Measurements from ENCODE around the gene RPL6.
"Not testable (repeated sequence)": the region's sequence is repeated elsewhere in the genome, so short reads cannot be mapped to it uniquely, and the experiment has no call there.

RPL6 gene

DNA sequence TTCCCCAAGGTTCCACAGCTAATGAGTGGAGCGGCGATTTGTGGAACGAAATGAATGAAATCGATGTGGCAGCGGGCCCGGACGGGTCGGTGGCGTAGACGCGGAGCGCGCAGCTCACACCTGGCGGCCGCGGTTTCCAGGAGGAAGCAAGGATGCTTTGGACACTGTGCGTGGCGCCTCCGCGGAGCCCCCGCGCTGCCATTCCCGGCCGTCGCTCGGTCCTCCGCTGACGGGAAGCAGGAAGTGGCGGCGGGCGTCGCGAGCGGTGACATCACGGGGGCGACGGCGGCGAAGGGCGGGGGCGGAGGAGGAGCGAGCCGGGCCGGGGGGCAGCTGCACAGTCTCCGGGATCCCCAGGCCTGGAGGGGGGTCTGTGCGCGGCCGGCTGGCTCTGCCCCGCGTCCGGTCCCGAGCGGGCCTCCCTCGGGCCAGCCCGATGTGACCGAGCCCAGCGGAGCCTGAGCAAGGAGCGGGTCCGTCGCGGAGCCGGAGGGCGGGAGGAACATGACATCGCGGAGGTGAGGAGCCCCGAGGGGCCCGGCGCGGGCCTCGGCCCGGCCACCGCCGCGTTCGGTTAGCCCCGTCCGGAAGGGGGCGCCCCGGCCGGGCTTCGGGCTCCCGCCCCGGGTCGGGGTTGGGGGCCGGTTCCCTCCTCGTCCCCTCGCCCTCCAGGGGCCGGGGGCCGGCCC lies 9.3 kb upstream of the RPL6 start, which contains the start of gene PTPN11:
Gene PTPN11, plus strand, starts transcription at position 340 of the 689 bp plus-strand sequence. Its CDS starts 165 bp downstream, at position 505.
- peak; percentile 87 for DNase-seq

DNA sequence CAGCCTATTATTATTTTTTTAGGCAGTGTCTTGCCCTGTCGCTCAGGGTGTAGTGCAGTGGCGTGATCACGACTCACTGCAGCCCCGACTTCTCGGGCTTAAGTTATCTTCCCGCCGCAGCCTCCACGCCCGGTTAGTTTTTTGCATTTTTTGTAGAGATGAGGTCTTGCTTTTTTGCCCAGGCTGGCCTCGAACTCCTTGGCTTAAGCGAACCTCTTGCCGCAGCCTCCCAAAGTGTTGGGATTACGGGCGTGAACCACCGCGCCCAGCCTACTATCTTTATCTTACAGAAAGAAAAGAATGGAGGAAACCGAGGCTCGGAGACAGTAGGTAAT lies 8.8 kb upstream of the RPL6 start:
- no peak for DNase-seq

DNA sequence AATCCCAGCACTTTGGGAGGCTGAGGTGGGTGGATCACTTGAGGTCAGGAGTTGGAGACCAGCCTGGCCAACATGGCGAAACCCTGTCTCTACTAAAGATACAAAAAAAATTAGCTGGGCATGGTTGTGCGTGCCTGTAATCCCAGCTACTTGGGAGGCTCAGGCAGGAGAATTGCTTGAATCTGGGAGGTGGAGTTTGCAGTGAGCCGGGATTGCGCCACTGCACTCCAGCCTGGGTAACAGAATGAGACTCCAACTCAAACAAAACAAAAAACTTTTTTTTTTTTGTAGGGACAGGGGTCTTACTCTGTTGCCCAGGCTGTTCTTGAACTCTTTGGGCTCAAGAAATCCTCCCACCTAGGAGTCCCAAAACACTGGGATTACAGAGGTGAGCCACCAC lies 6.1 kb upstream of the RPL6 start:
- DNase-seq: not testable (repeated sequence)

DNA sequence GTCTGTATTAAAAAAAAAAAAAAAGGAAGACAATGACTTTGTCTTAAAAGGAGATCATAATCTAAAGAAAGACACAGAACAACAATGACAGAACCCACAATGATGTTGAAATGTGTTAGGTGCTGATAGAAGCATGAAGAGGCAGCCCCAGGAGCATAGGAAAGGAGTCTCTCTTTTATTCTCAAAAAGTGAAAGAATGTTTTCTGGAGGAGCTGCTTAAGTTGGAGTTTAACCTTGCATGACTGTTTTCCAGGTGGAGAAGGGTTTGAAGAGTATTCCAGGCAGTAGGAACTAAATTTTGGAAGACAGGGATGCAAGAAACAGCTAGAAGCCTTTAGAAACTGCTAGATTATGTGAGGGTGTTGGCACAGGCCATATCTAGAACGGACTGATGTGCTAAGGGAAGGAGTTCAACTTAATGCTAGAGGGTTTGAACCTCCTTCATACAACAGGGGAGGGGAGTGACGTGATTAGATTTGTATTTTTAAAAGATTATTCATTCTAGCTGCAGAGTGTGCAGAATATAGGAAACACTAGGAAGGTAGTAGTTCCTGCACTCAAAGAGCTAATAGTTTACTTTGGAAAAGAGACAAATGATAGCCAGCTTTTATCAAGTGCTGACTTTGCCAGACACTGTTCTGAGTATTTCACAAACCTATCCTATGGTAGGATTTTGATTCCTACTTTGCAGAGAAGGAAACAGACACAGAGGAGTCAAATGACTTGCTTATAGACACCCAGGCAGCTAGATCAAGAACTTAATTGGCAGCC lies 4.6 kb upstream of the RPL6 start:
- no peak for DNase-seq

DNA sequence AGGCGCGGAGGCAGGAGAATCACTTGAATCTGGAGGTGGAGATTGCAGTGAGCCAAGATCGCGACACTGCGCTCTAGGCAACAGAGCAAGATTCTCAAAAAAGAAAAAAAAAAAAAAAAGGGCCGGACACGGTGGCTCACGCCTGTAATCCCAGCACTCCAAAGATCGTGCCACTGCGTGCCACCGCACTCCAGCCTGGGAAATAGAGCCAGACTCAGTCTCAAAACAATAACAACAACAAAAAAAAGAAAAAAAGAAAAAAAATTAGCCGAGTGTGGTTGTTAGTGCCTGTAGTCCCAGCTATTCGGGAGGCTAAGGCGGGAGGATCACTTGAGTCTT lies 470 bp upstream of the RPL6 start:
- DNase-seq: no peak

DNA sequence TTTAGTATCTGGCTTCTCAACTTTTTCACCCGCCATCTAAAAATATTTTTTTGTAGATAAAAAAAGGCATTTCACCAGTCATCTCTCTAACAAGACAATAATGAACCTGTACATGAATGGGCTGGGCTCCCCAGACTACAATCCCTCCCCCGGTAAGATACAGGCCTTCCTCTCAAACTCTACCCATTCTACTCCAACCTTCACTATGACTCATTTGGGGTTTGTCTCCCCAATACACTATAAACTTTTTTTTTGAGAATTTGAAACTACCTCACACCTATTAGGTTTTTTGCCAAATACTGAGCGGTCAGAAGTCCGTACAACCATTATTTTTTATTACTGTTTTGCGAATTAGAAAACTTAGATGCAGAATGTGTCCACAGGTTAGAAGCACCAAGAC lies 784 bp downstream of the RPL6 start:
- DNase-seq: no peak

DNA sequence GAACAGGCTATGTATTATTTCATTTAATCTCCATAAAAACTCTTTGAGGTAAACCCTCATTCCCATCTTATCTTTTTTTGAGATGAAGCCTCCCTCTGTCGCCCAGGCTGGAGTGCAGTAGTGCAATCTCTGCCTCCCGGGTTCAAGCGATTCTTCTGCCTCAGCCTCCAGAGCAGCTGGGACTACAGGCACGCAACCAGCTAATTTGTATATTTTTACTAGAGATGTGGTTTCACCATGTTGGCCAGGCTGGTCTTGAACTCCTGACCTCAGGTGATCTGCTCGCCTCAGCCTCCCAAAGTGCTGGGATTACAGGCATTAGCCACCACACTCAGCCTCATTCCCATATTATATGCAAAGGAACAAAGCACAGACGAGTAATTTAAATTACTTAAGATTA lies 1.7 kb downstream of the RPL6 start:
- DNase-seq: not testable (repeated sequence)

DNA sequence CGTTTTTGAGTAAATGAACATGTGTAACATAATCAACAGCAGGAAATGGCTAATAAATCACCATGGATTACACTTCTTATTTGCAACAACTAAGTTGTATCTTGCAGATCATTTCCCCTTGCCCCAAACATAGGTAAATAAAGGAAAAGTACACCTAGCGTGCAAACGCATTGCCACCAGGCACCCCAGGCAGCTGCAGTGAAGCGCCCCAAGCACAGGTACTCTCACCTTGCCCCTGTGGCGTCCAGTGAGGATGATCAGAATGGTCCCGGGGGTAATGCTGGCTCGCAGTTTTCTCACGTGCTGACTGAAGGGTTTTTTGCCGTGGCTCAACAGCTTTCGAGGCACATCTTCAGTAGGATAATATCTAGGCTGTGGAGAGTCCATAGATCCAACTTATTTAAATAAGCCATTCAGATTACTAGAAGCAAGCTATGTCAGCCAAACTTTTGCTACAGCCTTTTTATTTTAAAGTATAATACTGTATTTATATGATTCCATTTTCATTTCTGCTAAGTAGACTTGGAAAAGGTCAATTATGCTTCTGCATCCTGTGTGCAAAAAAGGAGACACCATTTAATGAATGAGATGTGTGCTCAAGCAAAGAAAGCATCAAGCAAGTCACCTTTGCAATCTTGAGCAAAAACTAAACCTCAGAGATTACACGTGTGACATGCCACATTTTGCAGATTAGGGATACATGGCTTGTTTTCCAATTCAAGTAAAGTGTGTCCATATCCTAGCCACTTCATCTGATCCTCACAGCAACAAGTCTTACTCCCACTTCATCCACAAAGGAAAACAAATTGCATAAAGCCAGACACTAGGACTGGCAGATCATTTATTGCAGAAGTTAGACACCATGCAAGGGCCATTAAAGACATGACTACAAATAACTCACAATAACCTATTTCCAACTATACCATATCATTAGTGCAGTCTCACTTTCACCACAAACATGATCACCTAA lies 2.6 kb downstream of the RPL6 start:
- DNase-seq: no peak

DNA sequence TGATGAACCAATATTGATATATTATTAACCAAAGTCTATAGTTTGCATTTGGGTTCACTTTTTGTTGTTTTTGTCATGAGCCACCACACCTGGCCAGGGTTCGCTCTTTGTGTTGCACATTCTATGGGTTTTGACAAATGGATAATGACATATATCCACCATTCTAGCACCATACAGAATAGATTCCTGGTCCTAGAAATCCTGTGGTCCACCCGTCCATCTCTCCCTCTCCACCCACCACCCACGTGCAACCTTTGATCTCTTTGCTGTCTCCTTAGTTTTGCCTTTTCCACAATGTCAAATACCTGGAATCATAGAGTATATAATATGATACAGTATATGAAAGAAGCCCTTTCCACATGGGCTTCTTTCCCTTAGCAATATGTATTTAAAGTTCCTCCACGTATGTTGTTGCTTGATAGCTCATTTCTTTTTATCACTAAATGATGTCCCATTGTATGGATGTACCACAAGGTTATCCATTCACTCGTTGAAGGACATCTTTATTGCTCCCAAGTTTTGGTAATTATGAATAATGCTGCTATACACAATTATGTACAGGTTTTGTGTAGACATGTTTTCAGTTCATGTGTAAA lies 7.4 kb downstream of the RPL6 start:
- DNase-seq: no peak

DNA sequence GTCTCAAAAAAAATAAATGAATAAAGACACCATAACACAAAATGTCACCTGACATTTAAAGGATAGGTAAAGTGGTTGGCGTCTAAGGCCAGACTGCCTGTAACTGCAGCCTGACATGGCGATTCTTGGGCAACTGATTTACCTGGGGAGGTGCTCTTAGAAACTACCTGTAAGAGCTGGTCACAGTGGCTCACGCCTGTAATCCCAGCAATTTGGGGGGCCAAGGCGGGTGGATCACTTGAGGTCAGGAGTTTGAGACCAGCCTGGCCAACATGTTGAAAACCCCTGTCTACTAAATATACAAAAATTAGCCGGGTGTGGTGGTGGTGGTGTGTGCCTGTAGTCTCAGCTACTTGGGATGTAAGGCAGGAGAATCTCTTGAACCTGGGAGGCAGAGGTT lies 8.4 kb downstream of the RPL6 start:
- DNase-seq: no peak

DNA sequence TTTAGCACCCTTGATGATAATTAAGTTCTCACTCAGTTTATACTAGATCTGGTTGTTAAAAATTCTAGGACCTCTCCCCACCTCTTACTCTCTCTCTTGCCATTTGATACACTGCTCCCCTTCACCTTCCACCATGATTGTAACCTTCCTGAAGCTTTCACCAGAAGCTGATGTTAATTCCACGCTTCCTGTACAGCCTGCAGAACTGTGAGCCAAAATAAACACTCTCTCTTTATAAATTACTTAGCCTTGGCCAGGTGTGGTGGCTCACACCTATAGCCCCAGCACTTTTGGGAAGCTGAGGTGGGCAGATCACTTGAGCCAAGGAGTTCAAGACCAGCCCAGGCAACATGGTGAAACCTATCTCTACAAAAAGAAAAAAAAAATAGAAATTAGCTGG lies 16.1 kb downstream of the RPL6 start:
- no peak for DNase-seq

DNA sequence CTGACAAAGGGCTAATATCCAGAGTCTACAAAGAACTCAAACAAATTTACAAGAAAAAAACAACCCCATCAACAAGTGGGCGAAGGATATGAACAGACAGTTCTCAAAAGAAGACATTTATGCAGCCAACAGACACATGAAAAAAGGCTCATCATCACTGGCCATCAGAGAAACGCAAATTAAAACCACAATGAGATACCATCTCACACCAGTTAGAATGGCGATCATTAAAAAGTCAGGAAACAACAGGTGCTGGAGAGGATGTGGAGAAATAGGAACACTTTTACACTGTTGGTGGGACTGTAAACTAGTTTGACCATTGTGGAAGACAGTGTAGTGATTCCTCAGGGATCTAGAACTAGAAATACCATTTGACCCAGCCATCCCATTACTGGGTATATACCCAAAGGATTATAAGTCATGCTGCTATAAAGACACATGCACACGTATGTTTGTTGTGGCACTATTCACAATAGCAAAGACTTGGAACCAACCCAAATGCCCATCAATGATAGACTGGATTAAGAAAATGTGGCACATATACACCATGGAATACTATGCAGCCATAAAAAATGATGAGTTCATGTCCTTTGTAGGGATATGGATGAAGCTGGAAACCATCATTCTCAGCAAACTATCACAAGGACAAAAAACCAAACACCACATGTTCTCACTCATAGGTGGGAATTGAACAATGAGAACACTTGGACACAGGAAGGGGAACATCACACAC lies 19.3 kb downstream of the RPL6 start:
- DNase-seq: not testable (repeated sequence)

DNA sequence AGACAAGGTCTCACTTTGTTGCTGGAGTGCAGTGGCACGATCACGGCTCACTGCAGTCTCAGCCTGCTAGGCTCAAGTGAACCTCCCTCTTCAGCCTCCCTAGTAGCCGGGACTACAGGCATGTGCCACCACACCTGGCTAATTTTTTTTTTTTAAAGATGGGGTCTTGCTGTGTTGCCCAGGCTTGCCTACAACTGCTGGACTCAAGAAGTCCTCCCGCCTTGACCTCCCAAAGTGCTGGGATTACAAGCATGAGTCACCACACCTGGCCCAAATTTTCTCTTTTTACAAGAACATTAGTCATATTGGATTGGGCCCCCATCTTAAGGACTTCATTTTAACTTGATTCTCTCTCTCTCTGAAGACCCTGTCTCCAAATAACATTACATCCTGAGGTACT lies 20.2 kb downstream of the RPL6 start:
- no peak for DNase-seq

DNA sequence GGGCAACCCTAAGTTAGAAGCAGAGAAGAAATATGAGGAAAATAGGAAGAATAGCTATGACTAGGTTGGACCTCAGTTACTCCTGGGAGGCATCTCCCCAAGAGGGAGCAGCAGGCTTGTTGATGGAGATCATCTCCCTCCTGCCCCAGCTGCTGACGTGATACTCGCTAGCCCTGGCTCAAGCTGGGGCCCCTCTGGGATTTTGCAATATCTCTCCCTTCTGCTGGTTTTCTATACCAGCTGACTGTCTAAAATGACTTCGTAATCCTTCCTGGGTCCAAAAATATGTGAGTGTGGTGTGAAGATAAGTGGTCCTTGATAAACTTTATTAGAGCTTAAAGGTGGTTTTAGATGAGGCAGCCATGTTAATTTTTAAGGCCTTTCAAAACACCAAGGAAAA lies 22.7 kb downstream of the RPL6 start:
- DNase-seq: no peak

DNA sequence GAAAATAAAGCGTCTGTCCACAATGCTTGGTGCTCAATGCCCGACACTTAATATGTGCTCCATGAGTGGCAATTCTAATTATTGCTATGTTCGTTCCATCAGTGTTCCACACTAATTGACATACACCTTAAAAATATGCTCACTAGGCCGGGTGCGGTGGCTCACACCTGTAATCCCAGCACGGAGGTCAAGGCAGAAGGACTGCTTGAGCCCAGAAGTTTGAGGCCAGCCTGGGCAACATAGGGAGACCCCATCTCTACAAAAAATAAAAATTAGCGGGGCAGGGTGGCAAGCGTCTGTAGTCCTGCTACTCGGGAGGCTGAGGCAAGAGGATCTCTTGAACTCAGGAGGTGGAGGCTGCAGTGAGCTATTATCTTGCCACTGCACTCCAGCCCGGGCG lies 26.5 kb downstream of the RPL6 start:
- no peak for DNase-seq

DNA sequence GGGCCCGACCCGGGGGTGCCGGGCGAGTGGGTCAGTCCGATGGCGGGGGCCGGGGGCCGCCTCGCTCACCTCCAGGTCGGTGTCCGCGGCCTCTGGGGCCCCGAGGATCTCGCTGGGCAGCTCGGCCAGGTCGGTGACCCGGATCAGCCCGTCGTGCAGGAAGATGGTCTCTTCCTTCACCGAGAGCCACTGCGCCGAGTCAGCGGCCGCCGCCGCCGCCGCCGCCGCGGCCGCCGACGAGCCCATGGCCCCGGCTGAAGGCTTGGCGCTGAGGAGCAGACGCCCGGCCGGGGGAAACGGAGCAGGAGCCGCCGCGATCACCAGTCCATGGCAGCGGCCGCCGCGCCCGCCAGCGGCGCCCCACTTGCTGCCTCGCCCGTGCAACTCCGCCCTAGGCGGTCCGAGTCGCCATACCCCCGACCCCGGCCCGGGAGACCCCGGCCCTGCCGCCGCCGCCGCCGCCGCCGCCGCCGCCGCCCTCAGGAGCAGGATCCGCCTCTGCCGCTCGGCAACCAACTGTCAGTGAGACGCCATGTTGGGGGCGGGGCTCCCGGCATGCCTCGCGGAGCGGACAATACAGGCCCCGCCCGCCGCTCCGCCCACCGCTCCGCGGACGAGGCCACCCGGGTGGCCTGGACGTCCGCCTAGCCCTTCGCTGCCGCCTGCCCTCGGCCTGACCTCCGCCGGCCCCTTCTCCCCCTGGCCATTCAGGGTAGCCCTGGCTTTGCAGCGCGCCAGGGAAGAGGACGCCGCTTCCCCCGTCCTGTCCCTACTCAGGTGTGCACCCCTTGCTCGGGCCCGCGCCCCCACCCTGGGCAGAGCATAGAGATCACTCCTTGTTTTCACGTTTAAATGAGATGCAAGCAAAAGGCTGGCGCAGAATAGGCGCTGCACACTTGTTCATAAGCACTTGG lies 27.3 kb downstream of the RPL6 start, which contains the start of gene HECTD4:
Gene HECTD4, minus strand, starts transcription at position 549 of the 914 bp plus-strand sequence. Its CDS starts 303 bp downstream, at position 246.
- peak; percentile 84 for DNase-seq

DNA sequence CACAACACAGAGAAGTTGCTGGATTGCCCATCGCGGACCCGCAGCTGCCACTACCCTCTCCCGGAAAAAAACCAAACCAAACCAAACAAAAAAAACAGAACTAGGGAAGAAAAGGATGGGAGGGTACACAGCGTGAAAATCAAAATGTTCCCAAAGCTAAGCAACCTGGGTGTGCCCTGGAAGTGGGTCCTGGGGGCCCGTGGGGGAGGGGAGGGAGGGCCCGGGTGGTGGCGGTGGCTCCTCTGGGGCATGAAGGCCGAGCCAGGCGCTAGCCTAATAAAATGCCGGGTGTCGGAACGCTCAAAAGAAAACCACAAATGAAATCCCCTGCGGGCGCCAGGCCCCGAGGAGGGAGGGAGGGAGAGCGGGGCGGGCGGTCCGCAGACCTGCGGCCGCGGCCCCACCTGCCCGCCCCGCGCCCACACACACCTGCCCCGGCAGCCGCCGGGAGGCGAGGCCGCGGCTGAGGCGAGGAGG lies 28.0 kb downstream of the RPL6 start:
- peak; percentile 7 for DNase-seq

DNA sequence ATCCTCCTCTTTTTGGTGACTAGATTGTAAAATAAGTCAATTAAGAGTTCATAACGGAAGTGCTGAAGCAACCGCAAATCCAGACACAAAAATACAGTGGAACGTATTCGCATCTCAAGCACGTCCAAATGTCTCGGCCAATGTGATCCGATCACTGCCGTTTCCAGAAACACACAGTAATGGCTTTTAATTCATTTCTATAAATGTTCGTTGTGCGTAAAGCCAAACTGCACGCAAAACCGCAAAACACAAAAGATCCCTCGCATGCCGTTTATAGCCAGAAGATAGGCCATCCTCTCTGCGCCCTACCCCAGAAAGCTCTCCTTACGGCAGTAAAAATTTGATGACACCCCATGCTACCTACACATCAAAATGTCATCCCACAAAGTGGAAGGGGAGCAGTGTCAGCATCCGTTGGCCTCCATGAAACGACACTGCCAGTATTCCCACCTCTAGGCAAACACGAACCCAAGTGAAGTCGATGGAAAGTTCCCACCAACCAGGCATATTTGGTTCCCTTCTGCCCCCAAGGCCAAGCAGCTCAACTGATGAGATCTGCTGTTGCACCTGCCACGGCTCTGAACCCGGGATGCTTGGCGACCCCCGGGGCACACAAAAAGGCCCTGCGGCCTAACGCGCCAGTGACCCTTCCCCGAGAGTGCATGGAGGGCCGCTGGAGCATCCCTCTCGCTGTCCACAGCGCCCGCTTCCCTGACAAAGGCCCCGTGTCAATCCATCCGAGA lies 28.6 kb downstream of the RPL6 start:
- no peak for DNase-seq

DNA sequence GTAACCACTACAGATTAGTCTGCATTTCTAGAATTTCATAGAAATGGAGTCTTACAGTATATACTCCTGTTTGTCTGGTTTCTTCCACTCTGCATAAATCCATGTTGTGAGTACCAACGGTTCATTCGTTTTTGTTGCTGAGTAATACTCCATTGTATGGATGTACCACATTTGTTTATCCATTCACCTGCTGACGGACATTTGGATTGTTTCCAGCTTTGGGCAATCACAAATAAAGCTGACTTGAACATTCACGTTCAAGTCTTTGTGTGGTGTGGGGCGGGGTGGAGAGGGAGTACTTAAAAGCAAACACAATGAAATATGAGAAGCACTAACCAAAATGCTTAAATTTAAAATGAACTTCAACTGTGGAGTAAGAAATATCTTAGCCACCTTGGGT lies 34.3 kb downstream of the RPL6 start:
- no peak for DNase-seq

DNA sequence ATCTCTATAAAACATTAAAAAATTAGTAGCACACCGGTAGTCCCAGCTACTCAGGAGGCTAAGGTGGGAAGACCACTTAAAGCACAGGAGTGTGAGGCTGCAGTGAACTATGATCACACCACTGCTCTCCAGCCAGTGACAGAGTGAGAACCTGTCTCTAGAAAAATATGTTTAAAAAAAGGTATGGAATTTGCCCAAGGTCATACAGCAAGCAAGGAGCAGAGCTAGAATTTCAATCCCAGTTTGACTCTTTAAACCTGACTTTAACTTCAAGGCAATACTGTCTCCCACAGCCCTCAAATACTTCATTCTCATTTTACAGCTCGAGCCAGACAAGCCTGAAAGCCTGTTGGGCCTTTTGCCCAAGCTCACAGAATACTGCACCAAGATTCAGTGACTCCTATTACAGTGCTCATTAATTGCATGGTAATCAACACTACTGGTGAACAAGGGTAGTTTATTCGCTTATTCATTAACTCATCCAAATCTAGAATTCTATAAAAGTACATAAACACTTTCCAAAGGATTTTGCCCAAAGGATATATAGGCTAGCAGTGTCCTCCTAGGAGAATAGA lies 35.2 kb downstream of the RPL6 start:
- no peak for DNase-seq
